ENCODE results near the gene PCDHA6.
"Not testable (repeated sequence)": the region's sequence is repeated elsewhere in the genome, so short reads cannot be mapped to it uniquely, and the experiment has no call there.

Gene PCDHA6

DNA sequence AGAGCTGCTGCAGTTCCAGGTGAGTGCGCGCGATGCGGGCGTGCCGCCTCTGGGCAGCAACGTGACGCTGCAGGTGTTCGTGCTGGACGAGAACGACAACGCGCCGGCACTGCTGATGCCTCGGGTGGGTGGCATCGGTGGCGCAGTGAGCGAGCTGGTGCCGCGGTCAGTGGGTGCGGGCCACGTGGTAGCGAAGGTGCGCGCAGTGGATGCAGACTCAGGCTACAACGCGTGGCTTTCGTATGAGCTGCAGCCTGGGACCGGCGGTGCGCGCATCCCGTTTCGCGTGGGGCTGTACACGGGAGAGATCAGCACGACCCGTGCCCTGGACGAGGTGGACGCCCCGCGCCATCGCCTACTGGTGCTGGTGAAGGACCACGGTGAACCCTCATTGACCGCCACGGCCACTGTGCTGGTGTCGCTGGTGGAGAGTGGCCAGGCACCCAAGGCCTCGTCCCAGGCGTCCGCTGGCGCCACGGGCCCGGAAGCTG is 24.9 kb upstream of the PCDHA6 start:
- peaks cover 3% of the 10 kb centered on the region; the same call in 1 of the 2 replicates for H3K36me3 ChIP-seq
- H3K27ac ChIP-seq, result no peak overlapping the region
- no peak overlapping the region for H3K4me3 ChIP-seq (ENCODE audit: low read depth, low read length)
- H3K27me3 ChIP-seq (ENCODE audit: insufficient read depth, low read depth, severe bottlenecking), result no peaks in the 10 kb centered on the region
- DNase-seq, result no peak
- H3K9me3 ChIP-seq (ENCODE audit: severe bottlenecking), result peaks cover 2% of the 10 kb centered on the region
- TF ChIP-seq, protein P1, sequence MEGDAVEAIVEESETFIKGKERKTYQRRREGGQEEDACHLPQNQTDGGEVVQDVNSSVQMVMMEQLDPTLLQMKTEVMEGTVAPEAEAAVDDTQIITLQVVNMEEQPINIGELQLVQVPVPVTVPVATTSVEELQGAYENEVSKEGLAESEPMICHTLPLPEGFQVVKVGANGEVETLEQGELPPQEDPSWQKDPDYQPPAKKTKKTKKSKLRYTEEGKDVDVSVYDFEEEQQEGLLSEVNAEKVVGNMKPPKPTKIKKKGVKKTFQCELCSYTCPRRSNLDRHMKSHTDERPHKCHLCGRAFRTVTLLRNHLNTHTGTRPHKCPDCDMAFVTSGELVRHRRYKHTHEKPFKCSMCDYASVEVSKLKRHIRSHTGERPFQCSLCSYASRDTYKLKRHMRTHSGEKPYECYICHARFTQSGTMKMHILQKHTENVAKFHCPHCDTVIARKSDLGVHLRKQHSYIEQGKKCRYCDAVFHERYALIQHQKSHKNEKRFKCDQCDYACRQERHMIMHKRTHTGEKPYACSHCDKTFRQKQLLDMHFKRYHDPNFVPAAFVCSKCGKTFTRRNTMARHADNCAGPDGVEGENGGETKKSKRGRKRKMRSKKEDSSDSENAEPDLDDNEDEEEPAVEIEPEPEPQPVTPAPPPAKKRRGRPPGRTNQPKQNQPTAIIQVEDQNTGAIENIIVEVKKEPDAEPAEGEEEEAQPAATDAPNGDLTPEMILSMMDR (IDR thresholded peaks at IDR 0.05; ENCODE audit: low read depth, low read length), result no peak

DNA sequence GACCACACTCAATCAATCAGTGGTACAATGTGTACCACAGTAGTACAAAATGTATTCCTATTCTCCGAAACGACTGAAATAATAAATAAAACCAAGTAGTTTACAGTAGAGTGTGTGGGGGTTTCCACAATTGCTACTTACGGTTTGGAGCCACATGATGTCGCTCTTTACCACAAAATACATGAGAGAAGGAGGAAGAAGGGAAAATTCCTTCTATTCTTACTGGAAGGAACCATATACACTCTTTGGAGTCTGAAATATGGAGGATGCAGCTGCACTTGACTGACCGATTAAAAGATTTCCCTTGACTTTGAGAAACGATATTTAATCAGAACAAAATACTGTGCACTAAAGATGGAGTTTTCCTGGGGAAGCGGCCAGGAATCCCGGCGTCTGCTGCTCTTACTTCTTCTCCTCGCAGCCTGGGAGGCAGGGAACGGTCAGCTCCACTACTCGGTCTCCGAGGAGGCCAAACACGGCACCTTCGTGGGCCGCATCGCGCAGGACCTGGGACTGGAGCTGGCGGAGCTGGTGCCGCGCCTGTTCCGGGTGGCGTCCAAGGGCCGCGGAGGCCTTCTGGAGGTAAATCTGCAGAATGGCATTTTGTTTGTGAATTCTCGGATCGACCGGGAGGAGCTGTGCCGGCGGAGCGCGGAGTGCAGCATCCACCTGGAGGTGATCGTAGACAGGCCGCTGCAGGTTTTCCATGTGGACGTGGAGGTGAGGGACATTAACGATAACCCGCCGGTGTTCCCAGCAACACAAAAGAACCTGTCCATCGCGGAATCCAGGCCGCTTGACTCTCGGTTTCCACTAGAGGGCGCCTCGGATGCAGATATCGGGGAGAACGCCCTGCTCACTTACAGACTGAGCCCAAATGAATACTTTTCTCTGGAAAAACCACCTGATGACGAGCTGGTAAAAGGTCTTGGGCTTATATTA is 20.7 kb upstream of the PCDHA6 start, which contains the start of gene PCDHA4:
PCDHA4 (plus strand) TSS at position 235 of the 942 bp plus-strand sequence.
- peak; percentile 87 for DNase-seq
- peak within 1 kb of the TSS; percentile 84 for H3K27ac ChIP-seq
- no peaks in the 10 kb centered on the region for H3K27me3 ChIP-seq (ENCODE audit: insufficient read depth, low read depth, severe bottlenecking)
- TF ChIP-seq, protein P1 (IDR thresholded peaks at IDR 0.05; ENCODE audit: low read depth, low read length), result peak; percentile 74
- H3K4me3 ChIP-seq (ENCODE audit: low read depth, low read length), result peak within 1 kb of the TSS; percentile 98
- peaks cover 3% of the 10 kb centered on the region for H3K36me3 ChIP-seq
- peaks cover 2% of the 10 kb centered on the region for H3K9me3 ChIP-seq (ENCODE audit: severe bottlenecking)

DNA sequence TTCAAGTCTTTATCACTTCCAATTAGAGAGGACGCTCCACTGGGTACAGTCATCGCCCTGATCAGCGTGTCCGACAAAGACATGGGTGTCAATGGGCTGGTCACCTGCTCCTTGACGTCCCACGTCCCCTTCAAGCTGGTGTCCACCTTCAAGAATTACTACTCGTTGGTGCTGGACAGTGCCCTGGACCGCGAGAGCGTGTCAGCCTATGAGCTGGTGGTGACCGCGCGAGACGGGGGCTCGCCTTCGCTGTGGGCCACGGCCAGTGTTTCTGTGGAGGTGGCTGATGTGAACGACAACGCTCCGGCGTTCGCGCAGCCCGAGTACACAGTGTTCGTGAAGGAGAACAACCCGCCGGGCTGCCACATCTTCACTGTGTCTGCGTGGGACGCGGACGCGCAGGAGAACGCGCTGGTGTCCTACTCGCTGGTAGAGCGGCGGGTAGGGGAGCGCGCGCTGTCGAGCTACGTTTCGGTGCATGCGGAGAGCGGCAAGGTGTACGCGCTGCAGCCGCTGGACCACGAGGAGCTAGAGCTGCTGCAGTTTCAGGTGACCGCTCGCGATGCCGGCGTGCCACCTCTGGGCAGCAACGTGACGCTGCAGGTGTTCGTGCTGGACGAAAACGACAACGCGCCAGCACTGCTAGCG is 19.4 kb upstream of the PCDHA6 start:
- H3K36me3 ChIP-seq; DNase-seq; H3K4me3 ChIP-seq (ENCODE audit: low read depth, low read length); H3K27ac ChIP-seq; H3K27me3 ChIP-seq (ENCODE audit: insufficient read depth, low read depth, severe bottlenecking); H3K9me3 ChIP-seq (ENCODE audit: severe bottlenecking): not testable (repeated sequence)

DNA sequence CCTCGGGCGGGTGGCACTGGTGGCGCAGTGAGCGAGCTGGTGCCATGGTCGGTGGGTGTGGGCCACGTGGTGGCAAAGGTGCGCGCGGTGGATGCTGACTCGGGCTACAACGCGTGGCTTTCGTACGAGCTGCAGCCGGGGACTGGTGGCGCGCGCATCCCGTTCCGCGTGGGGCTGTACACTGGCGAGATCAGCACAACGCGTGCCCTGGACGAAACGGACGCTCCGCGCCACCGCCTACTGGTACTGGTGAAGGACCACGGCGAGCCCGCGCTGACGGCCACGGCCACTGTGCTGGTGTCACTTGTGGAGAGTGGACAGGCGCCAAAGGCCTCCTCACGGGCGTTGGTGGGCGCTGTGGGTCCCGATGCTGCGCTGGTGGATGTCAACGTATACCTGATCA is 18.9 kb upstream of the PCDHA6 start:
- no peak overlapping the region for H3K27ac ChIP-seq
- no peaks in the 10 kb centered on the region for H3K27me3 ChIP-seq (ENCODE audit: insufficient read depth, low read depth, severe bottlenecking)
- no peaks in the 10 kb centered on the region for H3K9me3 ChIP-seq (ENCODE audit: severe bottlenecking)
- TF ChIP-seq, protein P1 (IDR thresholded peaks at IDR 0.05; ENCODE audit: low read depth, low read length), result no peak
- no peak overlapping the region for H3K4me3 ChIP-seq (ENCODE audit: low read depth, low read length)
- DNase-seq, result no peak
- peaks cover 3% of the 10 kb centered on the region for H3K36me3 ChIP-seq

DNA sequence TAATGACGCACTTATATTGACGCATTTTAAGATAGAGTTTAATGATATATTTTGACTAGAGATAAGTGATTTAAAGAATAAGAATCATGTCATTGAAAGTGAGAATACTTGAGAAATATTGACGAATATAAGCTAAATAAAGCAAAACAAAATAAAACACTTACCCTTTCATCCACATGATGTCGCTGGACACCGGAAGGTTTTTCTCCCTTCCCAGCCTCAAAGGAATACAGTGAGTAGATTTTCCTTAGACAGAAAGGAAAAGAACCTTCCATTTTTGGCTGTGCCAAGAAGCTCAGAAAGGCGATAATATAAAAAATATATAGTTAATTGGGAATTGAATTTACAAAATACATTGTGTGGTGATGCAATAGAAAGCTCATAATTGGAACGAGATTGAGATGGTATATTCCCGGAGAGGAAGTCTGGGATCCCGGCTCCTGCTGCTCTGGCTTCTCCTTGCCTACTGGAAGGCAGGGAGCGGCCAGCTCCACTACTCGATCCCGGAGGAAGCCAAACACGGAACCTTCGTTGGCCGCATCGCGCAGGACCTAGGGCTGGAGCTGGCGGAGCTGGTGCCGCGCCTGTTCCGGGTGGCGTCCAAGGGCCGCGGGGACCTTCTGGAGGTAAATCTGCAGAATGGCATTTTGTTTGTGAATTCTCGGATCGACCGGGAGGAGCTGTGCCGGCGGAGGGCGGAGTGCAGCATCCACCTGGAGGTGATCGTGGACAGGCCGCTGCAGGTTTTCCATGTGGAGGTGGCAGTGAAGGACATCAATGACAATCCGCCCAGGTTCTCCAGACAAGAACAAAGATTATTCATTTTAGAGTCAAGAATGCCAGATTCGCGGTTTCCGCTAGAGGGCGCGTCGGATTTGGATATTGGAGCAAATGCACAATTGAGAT is 6.1 kb upstream of the PCDHA6 start, which contains the start of gene PCDHA5:
PCDHA5 (plus strand) TSS at position 239 of the 906 bp plus-strand sequence.
- no peak within 1 kb of the TSS for H3K4me3 ChIP-seq (ENCODE audit: low read depth, low read length)
- H3K9me3 ChIP-seq (ENCODE audit: severe bottlenecking), result no peaks in the 10 kb centered on the region
- H3K36me3 ChIP-seq, result peaks cover 4% of the 10 kb centered on the region; the same call in 1 of the 2 replicates
- H3K27ac ChIP-seq, result no peak within 1 kb of the TSS
- no peak for DNase-seq
- TF ChIP-seq, protein P1 (IDR thresholded peaks at IDR 0.05; ENCODE audit: low read depth, low read length), result no peak
- H3K27me3 ChIP-seq (ENCODE audit: insufficient read depth, low read depth, severe bottlenecking), result no peaks in the 10 kb centered on the region
